Measurements from ENCODE around the gene GADL1.

The GADL1 gene

GRCh38 chr3:30686176-30686575, 208.3 kb downstream of the GADL1 start:
- Histone ChIP-seq H3K9me3 (ENCODE audit: low read length) (no peaks in the 10 kb centered on the region), H3K27me3 (ENCODE audit: insufficient read depth, low read length) (no peaks in the 10 kb centered on the region), H3K4me1 (ENCODE audit: insufficient read depth, low read length) (no peaks in the 10 kb centered on the region), H3K36me3 (ENCODE audit: insufficient read depth, low read length) (no peaks in the 10 kb centered on the region), H3K4me3 (ENCODE audit: low read length) (no peak overlapping the region), H2AFZ (ENCODE audit: low read depth, low read length) (no peak overlapping the region)

GRCh38 chr3:30685267-30685667, 209.2 kb downstream of the GADL1 start:
- H3K36me3 ChIP-seq (ENCODE audit: insufficient read depth, low read length): no peaks in the 10 kb centered on the region
- no peaks in the 10 kb centered on the region for H3K4me1 ChIP-seq (ENCODE audit: insufficient read depth, low read length)
- H3K27me3 ChIP-seq (ENCODE audit: insufficient read depth, low read length): no peaks in the 10 kb centered on the region
- H2AFZ ChIP-seq (ENCODE audit: low read depth, low read length): no peak overlapping the region
- no peak overlapping the region for H3K4me3 ChIP-seq (ENCODE audit: low read length)
- no peaks in the 10 kb centered on the region for H3K9me3 ChIP-seq (ENCODE audit: low read length)

GRCh38 chr3:30684356-30684755, 210.1 kb downstream of the GADL1 start:
- H3K4me1 ChIP-seq (ENCODE audit: insufficient read depth, low read length): no peaks in the 10 kb centered on the region
- H3K36me3 ChIP-seq (ENCODE audit: insufficient read depth, low read length): no peaks in the 10 kb centered on the region
- no peaks in the 10 kb centered on the region for H3K9me3 ChIP-seq (ENCODE audit: low read length)
- H3K4me3 ChIP-seq (ENCODE audit: low read length): no peak overlapping the region
- H3K27me3 ChIP-seq (ENCODE audit: insufficient read depth, low read length): no peaks in the 10 kb centered on the region
- H2AFZ ChIP-seq (ENCODE audit: low read depth, low read length): no peak overlapping the region

- H2AFZ ChIP-seq (ENCODE audit: low read depth, low read length): no peak overlapping the region
Measured at GRCh38 chr3:30683769-30684168, 210.7 kb downstream of the GADL1 start.

GRCh38 chr3:30682434-30683155, 211.9 kb downstream of the GADL1 start:
- Histone ChIP-seq H3K36me3 (ENCODE audit: insufficient read depth, low read length) (no peaks in the 10 kb centered on the region), H3K9me3 (ENCODE audit: low read length) (no peaks in the 10 kb centered on the region), H3K4me1 (ENCODE audit: insufficient read depth, low read length) (no peaks in the 10 kb centered on the region), H3K4me3 (ENCODE audit: low read length) (no peak overlapping the region), H2AFZ (ENCODE audit: low read depth, low read length) (no peak overlapping the region), H3K27me3 (ENCODE audit: insufficient read depth, low read length) (no peaks in the 10 kb centered on the region)

More at GRCh38 chr3:30683769-30684168, 210.7 kb downstream of the GADL1 start:
- Histone ChIP-seq H3K9me3 (ENCODE audit: low read length) (no peaks in the 10 kb centered on the region), H3K27me3 (ENCODE audit: insufficient read depth, low read length) (no peaks in the 10 kb centered on the region), H3K4me1 (ENCODE audit: insufficient read depth, low read length) (no peaks in the 10 kb centered on the region), H3K4me3 (ENCODE audit: low read length) (no peak overlapping the region), H3K36me3 (ENCODE audit: insufficient read depth, low read length) (no peaks in the 10 kb centered on the region)

GRCh38 chr3:30681649-30682211, 212.7 kb downstream of the GADL1 start:
- Histone ChIP-seq H3K36me3 (ENCODE audit: insufficient read depth, low read length) (no peaks in the 10 kb centered on the region), H3K4me3 (ENCODE audit: low read length) (no peak overlapping the region), H3K27me3 (ENCODE audit: insufficient read depth, low read length) (no peaks in the 10 kb centered on the region), H3K4me1 (ENCODE audit: insufficient read depth, low read length) (no peaks in the 10 kb centered on the region), H3K9me3 (ENCODE audit: low read length) (no peaks in the 10 kb centered on the region), H2AFZ (ENCODE audit: low read depth, low read length) (no peak overlapping the region)

GRCh38 chr3:30680789-30681648, 213.4 kb downstream of the GADL1 start:
- no peak overlapping the region for H3K4me3 ChIP-seq (ENCODE audit: low read length)
- H3K36me3 ChIP-seq (ENCODE audit: insufficient read depth, low read length): no peaks in the 10 kb centered on the region
- H2AFZ ChIP-seq (ENCODE audit: low read depth, low read length): no peak overlapping the region
- no peaks in the 10 kb centered on the region for H3K27me3 ChIP-seq (ENCODE audit: insufficient read depth, low read length)
- H3K4me1 ChIP-seq (ENCODE audit: insufficient read depth, low read length): no peaks in the 10 kb centered on the region
- no peaks in the 10 kb centered on the region for H3K9me3 ChIP-seq (ENCODE audit: low read length)

GRCh38 chr3:30679045-30679444, 215.4 kb downstream of the GADL1 start:
- H2AFZ ChIP-seq (ENCODE audit: low read depth, low read length): no peak overlapping the region
- H3K36me3 ChIP-seq (ENCODE audit: insufficient read depth, low read length): no peaks in the 10 kb centered on the region
- H3K4me1 ChIP-seq (ENCODE audit: insufficient read depth, low read length): no peaks in the 10 kb centered on the region
- no peaks in the 10 kb centered on the region for H3K9me3 ChIP-seq (ENCODE audit: low read length)
- H3K27me3 ChIP-seq (ENCODE audit: insufficient read depth, low read length): no peaks in the 10 kb centered on the region
- no peak overlapping the region for H3K4me3 ChIP-seq (ENCODE audit: low read length)

- no peaks in the 10 kb centered on the region for H3K36me3 ChIP-seq (ENCODE audit: insufficient read depth, low read length)
- H3K4me3 ChIP-seq (ENCODE audit: low read length): no peak overlapping the region
- H3K9me3 ChIP-seq (ENCODE audit: low read length): no peaks in the 10 kb centered on the region
- no peaks in the 10 kb centered on the region for H3K4me1 ChIP-seq (ENCODE audit: insufficient read depth, low read length)
- no peaks in the 10 kb centered on the region for H3K27me3 ChIP-seq (ENCODE audit: insufficient read depth, low read length)
- no peak overlapping the region for H2AFZ ChIP-seq (ENCODE audit: low read depth, low read length)
Measured at GRCh38 chr3:30677347-30677685, 217.1 kb downstream of the GADL1 start.

- Histone ChIP-seq H3K4me1 (ENCODE audit: insufficient read depth, low read length) (no peaks in the 10 kb centered on the region), H2AFZ (ENCODE audit: low read depth, low read length) (no peak overlapping the region), H3K36me3 (ENCODE audit: insufficient read depth, low read length) (no peaks in the 10 kb centered on the region), H3K4me3 (ENCODE audit: low read length) (no peak overlapping the region), H3K27me3 (ENCODE audit: insufficient read depth, low read length) (no peaks in the 10 kb centered on the region), H3K9me3 (ENCODE audit: low read length) (peaks cover 2% of the 10 kb centered on the region)
Measured at GRCh38 chr3:30676424-30677346, 217.8 kb downstream of the GADL1 start.
